ENCODE measurements around the gene SFRP5.

SFRP5 gene

GRCh38 chr10:97789770-97790397 lies 18.1 kb upstream of the SFRP5 start:
- DNase-seq = no peak
- intact Hi-C loops (cut with DNase I) = loop anchor here (5.0 kb wide), 1 partner anchor 77 kb away; no protein-coding TSS in a partner anchor

GRCh38 chr10:97788552-97789442 lies 17.0 kb upstream of the SFRP5 start:
- intact Hi-C loops (cut with DNase I) = no loop called here
- no peak for DNase-seq

- DNase-seq = no peak
- intact Hi-C loops (cut with DNase I) = no loop called here
Measured at GRCh38 chr10:97785731-97786130, 13.9 kb upstream of the SFRP5 start.

- intact Hi-C loops (cut with DNase I) = no loop called here
- DNase-seq = no peak
Measured at GRCh38 chr10:97785231-97785630, 13.4 kb upstream of the SFRP5 start.

GRCh38 chr10:97784200-97784810 lies 12.5 kb upstream of the SFRP5 start:
- no peak for DNase-seq
- intact Hi-C loops (cut with DNase I) = no loop called here

GRCh38 chr10:97782455-97783228 lies 10.8 kb upstream of the SFRP5 start:
- intact Hi-C loops (cut with DNase I) = no loop called here

GRCh38 chr10:97781618-97782331 lies 10.0 kb upstream of the SFRP5 start:
- intact Hi-C loops (cut with DNase I) = no loop called here
- DNase-seq = no peak

More at GRCh38 chr10:97782455-97783228, 10.8 kb upstream of the SFRP5 start:
- no peak for DNase-seq

- intact Hi-C loops (cut with DNase I) = no loop called here
- DNase-seq = peak in 4 of 42 donors; percentile 13 to 33 (median 24)
Measured at GRCh38 chr10:97780841-97781617, 9.2 kb upstream of the SFRP5 start.

- intact Hi-C loops (cut with DNase I) = no loop called here
- DNase-seq = no peak
Measured at GRCh38 chr10:97779975-97780374, 8.2 kb upstream of the SFRP5 start.

GRCh38 chr10:97779492-97779891 lies 7.7 kb upstream of the SFRP5 start:
- DNase-seq = no peak

GRCh38 chr10:97778452-97779302 lies 6.9 kb upstream of the SFRP5 start:
- DNase-seq = no peak
- intact Hi-C loops (cut with DNase I) = no loop called here

More at GRCh38 chr10:97779492-97779891, 7.7 kb upstream of the SFRP5 start:
- intact Hi-C loops (cut with DNase I) = no loop called here

- intact Hi-C loops (cut with DNase I) = no loop called here
- no peak for DNase-seq
Measured at GRCh38 chr10:97777143-97777542, 5.3 kb upstream of the SFRP5 start.

- intact Hi-C loops (cut with DNase I) = no loop called here
- DNase-seq = no peak
Measured at GRCh38 chr10:97774811-97775294, 3.1 kb upstream of the SFRP5 start.

- intact Hi-C loops (cut with DNase I) = no loop called here
- DNase-seq = no peak
Measured at GRCh38 chr10:97773096-97773495, 1.3 kb upstream of the SFRP5 start.

GRCh38 chr10:97771055-97771891 lies 526 bp downstream of the SFRP5 start:
- DNase-seq = peak in 13 of 42 donors; percentile 11 to 52 (median 30)
- intact Hi-C loops (cut with DNase I) = no loop called here

- DNase-seq = no peak
- intact Hi-C loops (cut with DNase I) = no loop called here
Measured at GRCh38 chr10:97770255-97770654, 1.5 kb downstream of the SFRP5 start.
